HL-60 (cell line): ENCODE results near the gene MAP3K14.

Experiments used
- GABPA ChIP-seq: IDR thresholded peaks from 2 replicates; pipeline ENCODE4 v1.6.1; 2012; ENCODE audit warnings: low read depth
- POLR2AphosphoS5 ChIP-seq: IDR thresholded peaks from 2 replicates; pipeline ENCODE4 v1.6.1; 2012; ENCODE audit warnings: low read depth
- REST ChIP-seq: IDR thresholded peaks from 2 replicates; pipeline ENCODE4 v1.6.1; 2012; ENCODE audit warnings: low read depth; ENCODE audit not compliant: insufficient replicate concordance
- TF ChIP-seq, protein P1 (sequence below): IDR thresholded peaks from one replicate; pipeline ENCODE4 v1.5.1; 2011; ENCODE audit warnings: low read length, control low read depth, inconsistent platforms; ENCODE audit not compliant: insufficient read depth

DNA sequence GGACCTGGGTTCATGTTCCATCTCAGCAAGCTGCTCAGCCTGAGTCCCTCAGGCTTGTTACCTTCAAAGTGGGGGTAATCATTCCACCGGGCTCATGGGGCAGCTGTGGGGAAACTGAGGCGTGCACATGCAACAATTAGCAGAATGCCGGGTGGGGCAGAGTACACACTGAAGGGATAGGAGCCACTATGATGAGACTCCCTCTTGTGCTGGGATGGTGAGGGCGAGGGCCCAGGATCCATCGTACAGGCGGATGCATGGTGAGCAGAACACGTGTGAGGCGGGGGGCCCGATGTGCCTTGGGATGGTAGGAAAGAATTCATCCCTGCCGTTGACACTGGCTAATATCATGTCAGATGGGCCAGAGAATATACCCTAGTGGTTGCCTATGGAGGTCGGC is 25.5 kb upstream of the MAP3K14 start:
- TF ChIP-seq POLR2AphosphoS5 (no peak), GABPA (no peak), REST (no peak)
- TF ChIP-seq, protein P1, sequence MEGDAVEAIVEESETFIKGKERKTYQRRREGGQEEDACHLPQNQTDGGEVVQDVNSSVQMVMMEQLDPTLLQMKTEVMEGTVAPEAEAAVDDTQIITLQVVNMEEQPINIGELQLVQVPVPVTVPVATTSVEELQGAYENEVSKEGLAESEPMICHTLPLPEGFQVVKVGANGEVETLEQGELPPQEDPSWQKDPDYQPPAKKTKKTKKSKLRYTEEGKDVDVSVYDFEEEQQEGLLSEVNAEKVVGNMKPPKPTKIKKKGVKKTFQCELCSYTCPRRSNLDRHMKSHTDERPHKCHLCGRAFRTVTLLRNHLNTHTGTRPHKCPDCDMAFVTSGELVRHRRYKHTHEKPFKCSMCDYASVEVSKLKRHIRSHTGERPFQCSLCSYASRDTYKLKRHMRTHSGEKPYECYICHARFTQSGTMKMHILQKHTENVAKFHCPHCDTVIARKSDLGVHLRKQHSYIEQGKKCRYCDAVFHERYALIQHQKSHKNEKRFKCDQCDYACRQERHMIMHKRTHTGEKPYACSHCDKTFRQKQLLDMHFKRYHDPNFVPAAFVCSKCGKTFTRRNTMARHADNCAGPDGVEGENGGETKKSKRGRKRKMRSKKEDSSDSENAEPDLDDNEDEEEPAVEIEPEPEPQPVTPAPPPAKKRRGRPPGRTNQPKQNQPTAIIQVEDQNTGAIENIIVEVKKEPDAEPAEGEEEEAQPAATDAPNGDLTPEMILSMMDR = no peak
